ENCODE data around the gene SNRNP200.

- TF ChIP-seq, protein P1, sequence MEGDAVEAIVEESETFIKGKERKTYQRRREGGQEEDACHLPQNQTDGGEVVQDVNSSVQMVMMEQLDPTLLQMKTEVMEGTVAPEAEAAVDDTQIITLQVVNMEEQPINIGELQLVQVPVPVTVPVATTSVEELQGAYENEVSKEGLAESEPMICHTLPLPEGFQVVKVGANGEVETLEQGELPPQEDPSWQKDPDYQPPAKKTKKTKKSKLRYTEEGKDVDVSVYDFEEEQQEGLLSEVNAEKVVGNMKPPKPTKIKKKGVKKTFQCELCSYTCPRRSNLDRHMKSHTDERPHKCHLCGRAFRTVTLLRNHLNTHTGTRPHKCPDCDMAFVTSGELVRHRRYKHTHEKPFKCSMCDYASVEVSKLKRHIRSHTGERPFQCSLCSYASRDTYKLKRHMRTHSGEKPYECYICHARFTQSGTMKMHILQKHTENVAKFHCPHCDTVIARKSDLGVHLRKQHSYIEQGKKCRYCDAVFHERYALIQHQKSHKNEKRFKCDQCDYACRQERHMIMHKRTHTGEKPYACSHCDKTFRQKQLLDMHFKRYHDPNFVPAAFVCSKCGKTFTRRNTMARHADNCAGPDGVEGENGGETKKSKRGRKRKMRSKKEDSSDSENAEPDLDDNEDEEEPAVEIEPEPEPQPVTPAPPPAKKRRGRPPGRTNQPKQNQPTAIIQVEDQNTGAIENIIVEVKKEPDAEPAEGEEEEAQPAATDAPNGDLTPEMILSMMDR (IDR thresholded peaks at IDR 0.05) = no peak
- TF ChIP-seq POLR2A (IDR thresholded peaks at IDR 0.05) = no peak
These were observed 21.9 kb upstream of the SNRNP200 start for GRCh38 chr2:96326990-96327820.
